Kidney glomerular epithelial cell (primary cell): Measurements from ENCODE around the gene CEL.
"Not testable (repeated sequence)": the region's sequence is repeated elsewhere in the genome, so short reads cannot be mapped to it uniquely, and the experiment has no call there.

ENCODE experiments used
- DNase-seq: peaks from one replicate; lab custom pipeline; 2025; lab: John Stamatoyannopoulos, UW

The CEL gene

DNA sequence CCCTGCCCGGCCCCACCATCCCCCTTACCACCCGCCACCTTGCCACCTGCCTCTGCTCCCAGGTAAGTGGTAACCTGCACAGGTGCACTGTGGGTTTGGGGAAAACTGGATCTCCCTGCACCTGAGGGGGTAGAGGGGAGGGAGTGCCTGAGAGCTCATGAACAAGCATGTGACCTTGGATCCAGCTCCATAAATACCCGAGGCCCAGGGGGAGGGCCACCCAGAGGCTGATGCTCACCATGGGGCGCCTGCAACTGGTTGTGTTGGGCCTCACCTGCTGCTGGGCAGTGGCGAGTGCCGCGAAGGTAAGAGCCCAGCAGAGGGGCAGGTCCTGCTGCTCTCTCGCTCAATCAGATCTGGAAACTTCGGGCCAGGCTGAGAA is at the start of gene CEL:
CEL (plus strand) TSS at position 218 of the 382 bp plus-strand sequence; CDS start at position 240, 22 bp downstream.
- not testable (repeated sequence) for DNase-seq

DNA sequence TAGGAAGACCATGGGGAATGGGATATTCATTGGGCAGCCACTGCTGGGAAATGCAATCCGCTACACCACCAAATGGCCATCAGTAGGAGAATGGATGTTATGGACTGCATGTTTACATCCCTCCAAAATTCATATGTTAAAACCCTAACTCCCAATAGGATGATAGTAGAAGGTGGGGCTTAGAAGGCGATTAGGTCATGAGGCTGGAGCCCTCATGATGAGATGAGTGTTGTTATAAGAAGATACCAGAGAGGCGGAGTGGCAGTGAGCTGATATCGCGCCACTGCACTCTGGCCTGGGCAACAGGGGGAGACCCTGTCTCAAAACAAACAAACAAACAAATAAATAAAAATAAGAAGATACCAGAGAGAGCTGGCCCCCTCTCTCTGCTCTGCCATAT is 47.1 kb upstream of the CEL start:
- DNase-seq = no peak

GRCh38 chr9:133023117-133023890 is 38.5 kb upstream of the CEL start:
- no peak for DNase-seq

DNA sequence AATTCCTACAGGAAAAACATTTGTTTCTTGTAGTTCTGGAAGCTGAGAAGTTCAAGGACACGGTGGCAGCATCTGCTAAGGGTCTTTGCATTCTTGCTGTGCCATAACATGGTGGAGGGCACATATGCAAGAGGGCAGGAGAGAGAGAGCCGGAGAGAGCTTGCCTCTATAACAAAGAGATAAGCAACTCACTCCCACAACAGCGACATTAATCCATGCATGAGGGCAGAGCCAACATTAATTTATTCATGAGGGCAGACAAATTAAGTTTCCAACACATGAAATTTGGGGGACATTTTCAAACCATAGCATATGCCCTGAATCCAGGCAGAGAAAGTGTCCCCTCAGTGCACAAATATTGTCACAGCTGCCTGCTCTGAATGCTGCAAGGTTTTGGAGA is 35.4 kb upstream of the CEL start:
- no peak for DNase-seq

DNA sequence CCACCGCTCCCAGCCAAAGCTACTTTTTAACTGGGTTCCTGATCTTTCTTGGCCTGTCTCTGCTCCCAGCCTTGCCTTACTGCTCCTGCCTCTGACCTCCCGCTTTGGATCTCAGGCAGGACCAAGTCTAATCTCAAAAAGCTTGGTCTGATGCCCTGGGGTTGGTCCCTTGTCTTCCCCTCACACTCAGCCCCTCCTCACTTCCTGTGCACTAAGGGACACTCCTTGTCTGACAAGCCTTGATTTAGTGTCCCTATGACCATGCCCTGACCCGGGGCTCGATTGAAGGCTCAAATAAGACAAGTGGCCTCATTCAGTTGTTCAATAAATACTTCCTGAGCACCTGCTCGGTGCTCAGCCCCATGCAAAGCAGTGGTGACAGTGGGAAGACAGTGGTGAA is 34.6 kb upstream of the CEL start:
- DNase-seq = no peak

GRCh38 chr9:133028221-133028620 is 33.6 kb upstream of the CEL start:
- no peak for DNase-seq

GRCh38 chr9:133029994-133030316 is 31.8 kb upstream of the CEL start:
- DNase-seq = no peak

GRCh38 chr9:133030317-133031129 is 31.3 kb upstream of the CEL start, which contains the start of gene GTF3C5:
Gene GTF3C5 (plus strand): TSS chr9:133030997. CDS start chr9:133031012, 15 bp downstream.
- peak; percentile 99 for DNase-seq

- DNase-seq = no peak
Observed at GRCh38 chr9:133031130-133031422, 30.7 kb upstream of the CEL start.

- no peak for DNase-seq
Observed at GRCh38 chr9:133031496-133031911, 30.3 kb upstream of the CEL start.

- DNase-seq = no peak
Observed at GRCh38 chr9:133032171-133032570, 29.6 kb upstream of the CEL start.

DNA sequence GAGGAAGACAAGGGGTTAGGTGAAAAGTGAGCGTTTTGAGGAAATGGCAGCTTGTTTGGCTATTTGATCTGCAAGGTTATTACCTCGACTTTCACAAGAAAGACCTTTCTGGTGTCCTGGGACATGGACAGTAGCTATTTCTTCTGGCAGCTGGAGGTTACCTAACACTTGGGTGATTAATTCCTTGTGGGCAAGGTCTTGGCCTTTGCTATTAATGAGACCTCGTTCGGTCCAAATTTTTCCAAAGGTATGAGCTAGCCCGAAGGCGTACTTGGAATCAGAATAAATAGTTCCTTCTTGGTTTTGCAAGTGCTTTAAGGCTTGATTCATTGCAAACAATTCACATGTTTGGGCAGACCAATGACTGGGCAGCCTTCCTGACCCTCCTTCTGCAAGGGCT is 26.1 kb upstream of the CEL start:
- DNase-seq = no peak

DNA sequence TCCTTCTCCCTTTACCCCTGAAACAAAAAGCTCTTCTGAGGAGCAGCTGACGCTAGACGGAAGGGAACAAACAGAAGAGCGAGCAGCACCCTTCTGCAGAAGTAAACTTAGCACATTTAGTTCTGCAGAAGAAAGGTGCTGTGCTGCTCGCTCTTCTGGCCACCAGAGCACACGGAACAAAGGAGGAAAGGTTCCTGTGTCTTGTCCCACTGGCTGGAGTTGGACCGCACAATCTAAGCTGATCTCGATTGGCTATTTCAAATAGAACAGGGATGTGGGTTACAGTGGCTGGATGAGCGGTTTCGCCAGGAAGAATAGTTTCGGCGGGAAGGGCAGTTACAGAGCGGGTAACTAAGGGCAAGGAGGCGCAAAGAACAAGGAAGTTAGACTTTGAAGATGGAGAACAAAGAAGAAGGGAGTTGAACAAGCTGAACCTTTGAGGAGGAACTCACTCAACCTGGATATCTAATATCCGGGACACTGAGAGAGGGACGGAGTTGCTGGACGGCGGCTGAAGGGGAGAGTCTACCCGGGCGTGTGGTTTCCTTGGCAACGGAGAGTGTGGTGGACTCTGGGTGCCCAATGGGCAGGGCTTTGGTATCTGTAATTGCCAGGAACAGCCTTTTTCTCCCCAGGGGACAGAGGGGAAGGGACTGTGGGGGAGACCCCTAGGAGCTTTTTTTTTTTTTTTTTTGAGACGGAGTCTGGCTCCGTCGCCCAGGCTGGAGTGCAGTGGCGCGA is 23.8 kb upstream of the CEL start:
- no peak for DNase-seq

DNA sequence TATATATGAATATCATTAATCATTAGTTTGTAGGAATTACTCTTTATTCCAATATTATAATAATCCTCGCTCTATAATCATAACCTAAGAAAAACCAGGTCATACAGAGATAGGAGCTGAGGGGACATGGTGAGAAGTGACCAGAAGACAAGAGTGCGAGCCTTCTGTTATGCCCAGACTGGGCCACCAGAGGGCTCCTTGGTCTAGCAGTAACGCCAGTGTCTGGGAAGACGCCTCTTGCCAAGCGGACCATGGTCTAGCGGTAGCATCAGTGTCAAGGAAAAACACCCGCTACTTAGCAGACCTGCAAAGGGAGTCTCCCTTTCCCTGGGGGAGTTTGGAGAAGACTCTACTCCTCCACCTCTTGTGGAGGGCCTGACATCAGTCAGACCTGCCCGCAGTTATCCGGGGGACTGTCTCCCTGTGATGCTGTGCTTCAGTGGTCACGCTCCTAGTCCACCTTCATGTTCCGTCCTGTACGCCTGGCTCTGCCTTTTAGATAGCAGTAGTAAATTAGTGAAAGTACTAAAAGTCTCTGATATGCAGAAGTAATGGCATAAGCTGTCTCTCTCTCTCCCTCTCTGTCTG is 20.8 kb upstream of the CEL start:
- not testable (repeated sequence) for DNase-seq

- DNase-seq = no peak
Observed at GRCh38 chr9:133041958-133042357, 19.8 kb upstream of the CEL start.

DNA sequence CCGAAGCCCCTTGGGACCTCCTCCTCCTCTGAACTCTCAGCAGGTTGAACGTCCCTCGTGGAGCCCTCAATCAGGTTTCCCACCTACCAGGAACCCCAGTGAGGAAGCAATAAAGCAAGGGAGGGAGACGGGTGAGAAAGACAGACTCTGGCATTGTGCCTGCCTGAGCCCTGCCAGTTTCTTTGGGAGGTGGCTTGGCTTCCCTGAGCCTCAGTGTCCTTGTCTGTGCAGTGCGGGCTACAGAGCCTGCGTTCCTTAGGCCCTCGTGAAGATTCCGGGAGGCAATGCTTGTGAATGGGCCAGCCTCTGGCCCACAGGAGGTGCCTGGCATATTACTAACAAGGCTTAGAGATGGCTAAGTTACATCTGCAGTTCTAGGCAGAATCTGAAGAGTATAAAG is 19.1 kb upstream of the CEL start:
- no peak for DNase-seq

DNA sequence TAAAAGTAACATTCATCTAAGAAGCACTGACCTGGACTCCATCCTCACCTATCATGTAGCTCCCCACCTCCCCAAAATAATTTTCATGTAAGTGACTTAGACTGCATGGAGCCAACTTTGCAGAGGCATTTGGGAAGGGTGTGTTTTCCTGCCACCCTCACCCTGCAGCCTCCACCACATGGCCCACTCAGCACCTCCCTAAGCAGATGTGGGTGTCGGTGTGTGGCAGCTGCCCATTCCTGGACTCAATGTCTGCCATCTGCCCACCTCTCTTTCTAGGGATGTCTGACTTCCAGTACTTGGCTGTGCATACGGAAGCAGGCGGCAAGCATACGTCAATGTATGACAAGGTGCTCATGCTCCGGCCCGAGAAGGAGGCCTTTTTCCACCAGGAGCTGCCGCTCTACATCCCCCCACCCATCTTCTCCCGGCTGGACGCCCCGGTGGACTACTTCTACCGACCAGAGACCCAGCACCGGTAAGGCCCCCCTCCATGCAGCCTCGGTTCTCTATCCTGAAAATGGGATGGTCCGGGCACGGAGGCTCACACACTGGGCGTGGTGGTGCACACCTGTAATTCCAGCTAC is 18.2 kb upstream of the CEL start:
- no peak for DNase-seq

- DNase-seq = no peak
Observed at GRCh38 chr9:133044125-133044524, 17.7 kb upstream of the CEL start.

GRCh38 chr9:133044661-133045060 is 17.1 kb upstream of the CEL start:
- no peak for DNase-seq

- DNase-seq = no peak
Observed at GRCh38 chr9:133045132-133045531, 16.6 kb upstream of the CEL start.

- no peak for DNase-seq
Observed at GRCh38 chr9:133046196-133046899, 15.4 kb upstream of the CEL start.

GRCh38 chr9:133046900-133047295 is 14.9 kb upstream of the CEL start:
- DNase-seq = no peak
